COLO668 (cell line): Measurements from ENCODE around the gene PIGC.

Experiments
- DNase-seq: peaks from one replicate; lab custom pipeline; 2025; ENCODE audit not compliant: unreplicated experiment; lab: John Stamatoyannopoulos, UW

Gene PIGC

DNA sequence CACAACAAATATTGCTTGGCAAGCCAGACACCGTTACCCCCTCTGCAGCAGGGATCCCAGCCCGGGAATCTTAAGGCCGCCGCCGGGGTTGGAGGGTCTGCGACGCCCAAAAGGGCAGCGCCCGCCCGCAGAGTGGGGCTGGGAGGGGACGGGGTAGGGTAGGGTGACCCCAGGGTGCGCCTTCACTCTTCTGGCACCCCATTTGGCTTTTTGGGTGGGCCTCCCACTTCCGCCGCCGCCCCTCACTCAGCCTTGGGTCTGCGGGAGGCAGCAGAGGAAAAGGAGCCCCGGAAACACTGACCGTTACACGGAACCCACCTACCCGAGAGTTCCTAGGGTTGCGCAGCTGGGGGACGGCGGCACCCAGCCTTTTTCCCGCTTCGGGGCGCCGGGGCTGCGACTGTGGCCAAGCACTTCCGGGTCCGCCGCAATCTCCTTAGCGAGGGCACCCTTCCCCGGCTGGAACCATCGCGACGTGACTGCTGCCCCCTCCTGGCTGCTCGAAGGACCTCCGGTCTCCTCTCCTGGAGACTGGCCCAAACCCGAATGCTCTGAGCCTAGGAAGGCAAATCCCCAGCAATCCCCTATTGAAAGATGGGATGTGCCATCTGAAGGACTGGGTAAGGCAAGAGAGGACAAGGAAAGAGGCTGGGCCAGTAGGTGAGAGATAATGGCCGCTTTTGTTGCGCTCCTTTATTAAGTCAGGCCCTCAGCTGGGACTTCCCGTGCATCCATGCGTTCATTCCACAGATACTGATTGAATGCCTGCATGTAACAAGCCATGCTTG is at the start of gene PIGC:
Gene PIGC, minus strand, starts transcription at position 404 of the 788 bp plus-strand sequence. CDS start 1,447 bp downstream, outside the sequence.
- DNase-seq: peak; percentile 95

DNA sequence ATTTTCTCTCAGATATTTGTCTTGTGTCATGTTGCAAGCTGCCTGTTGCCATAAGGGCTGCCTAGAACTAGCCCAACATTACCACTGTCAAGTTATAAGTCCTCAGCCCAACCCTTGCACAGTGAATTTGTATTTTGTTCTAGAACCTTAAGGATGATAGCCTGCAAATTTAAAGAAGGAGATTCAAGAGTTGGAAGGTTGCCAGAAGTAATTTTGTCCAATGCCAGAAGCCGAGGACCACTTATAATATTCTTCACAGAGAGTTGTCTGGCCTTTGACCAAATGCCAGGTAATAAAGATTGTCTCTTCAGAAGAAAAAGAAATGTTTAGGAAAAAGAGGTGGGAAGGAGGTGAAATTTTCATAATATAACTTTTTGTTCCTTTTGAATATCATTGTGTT is 48.6 kb upstream of the PIGC start:
- DNase-seq: no peak

DNA sequence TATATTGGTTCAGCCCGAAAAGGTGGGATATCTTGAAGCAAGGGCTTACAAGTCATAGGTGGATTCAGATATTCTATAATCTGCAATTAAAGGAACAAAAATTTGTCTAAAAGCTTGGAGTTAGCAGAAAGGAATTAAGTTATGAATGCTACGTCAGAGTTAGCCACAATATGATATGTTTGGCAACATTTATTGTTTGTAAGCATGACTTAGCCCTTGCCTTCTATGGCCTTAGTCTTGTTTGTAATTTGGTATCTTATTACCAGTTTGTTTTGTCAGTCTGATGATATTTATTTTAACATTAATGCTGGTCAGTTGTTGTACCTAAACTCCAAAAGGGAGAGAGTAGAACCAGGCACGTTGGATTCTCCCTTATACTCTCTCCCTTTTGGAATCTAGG is 46.0 kb upstream of the PIGC start:
- DNase-seq: no peak

DNA sequence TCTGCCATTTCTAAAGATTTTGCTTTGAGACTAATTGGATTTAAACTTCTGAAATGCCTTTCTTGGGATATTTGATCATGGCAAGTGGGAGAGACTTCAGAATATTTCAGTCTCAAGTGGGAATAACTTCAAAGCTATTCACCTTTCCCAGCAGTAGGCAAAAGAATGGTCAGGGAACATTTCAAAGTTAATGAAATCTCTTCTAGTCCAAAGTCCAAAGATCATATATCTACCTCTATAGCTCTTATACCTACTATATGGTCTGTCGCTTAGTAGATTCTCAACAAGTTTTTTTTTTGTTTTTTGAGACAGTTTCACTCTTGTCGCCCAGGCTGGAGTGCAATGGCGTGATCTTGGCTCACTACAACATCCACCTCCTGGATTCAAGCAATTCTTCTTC is 44.5 kb upstream of the PIGC start:
- no peak for DNase-seq

DNA sequence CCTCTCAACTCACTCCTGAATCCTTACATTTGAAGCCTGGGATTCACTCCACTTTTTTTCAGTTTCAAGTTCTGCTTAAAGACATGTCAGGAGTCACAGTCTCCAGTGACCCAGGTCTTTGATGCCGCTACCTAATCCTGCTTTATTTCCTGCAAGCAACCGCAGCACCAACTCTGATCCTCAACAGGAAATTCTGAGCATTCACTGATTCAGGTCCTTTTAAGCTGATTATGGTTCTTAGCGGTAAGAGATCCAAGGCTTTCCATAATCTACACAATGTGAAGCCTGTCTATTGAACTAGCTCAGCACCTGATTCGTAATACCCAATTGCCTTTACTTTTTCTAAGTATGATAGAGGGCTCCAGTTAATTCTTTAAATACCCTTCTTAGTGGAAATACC is 43.7 kb upstream of the PIGC start:
- no peak for DNase-seq

DNA sequence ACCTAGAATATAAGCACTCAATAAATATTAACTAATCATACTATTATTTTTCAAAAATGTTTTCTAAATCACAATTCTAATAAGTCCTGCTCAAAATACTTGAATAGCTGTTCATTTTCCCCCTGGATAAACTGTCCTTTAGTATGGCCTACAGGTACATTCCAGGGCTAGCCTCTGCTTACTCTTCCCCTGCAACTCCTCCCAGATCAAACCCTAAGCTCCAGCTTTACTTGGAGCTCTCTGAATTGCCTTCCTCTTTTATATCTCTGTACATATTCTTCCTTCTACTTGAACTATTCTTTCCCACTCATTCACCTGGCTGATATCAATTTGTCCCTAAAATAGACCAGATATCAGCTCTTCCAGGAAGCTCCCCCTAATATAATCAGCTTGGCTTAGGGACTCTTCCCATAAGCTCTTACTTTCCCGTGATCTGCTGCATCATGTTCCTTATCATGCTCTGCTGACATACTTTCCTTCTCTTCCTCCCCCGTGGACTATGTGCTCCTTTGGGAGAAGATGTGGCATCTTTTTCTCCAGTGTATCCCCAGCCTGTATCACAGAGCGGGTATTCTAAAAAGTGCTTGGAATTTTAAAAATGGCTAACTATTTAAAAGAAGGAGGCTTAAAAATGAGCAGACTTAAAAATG is 43.1 kb upstream of the PIGC start:
- DNase-seq: no peak

DNA sequence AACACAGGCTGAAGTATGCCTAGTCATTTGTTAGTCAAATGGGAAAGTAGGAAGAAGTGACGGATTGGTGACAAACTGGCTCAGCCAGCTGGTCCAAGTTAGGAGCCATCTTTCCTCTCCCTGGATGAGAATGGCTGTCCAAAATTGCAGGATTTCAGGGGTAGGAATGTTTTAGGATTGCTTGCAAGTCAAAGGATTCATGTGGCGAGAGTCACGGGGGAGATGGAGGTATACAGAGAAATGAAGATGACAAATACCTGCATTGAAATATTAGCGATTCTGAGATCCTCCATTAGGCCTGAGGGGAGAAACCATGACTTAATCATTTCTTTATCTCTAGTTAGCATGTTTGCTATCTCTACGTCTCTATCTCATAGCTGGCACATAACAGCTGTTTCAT is 41.8 kb upstream of the PIGC start:
- no peak for DNase-seq

DNA sequence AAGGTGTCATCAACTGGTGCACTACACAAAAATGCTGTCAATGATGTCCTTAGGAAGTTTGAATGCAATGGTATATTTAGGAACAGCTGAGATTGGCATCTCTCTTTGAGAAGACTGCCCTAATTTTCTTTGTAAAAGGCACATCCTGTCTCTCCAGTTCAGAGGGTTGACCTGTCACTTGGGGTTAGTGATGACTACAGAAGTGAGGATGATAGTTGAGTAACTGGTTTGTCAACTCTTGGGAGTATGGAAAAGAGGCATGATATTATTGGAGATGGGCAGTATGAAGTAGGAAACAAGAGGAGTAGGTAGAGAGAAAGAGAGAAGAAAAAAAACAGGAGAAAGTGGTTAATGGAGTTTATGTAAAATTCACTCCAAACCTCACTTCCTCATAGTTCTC is 40.4 kb upstream of the PIGC start:
- DNase-seq: no peak

DNA sequence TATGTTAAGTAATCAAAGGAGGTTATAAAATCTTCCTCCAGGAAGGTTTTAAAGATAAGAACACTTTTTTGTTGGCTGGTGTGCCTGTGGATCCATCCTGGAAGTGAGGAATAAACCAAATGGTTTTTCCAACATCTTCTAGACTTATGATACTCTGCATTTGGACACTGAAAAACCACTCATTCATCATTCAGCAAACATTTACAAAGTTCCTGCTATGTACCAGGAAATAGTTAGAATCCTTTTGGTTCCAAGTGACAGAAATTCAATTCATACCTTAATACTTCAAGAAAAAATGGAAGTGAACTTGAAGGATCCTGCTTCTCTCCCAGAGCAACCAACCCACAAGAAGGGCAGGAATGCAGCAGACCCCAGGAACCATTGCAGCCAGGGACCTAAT is 39.6 kb upstream of the PIGC start:
- DNase-seq: no peak

DNA sequence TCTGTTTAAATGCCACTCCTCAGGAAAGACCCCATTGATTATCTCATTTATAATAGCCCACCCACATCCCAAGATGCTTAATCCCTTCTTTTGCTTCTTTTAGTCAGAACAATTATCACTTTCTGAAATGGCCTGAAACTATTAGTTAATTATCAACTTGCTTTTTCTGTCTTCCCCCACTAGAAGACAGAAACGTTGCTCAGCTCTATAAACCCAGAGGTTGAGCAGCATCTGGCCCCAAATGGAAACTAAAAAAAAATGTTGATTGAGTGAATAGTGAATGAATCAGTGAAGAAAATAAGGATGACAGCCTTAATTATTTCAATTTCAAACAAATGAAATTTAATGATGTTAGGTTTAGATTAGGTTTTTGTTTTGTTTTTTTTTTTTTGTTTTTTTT is 38.2 kb upstream of the PIGC start:
- DNase-seq: no peak

DNA sequence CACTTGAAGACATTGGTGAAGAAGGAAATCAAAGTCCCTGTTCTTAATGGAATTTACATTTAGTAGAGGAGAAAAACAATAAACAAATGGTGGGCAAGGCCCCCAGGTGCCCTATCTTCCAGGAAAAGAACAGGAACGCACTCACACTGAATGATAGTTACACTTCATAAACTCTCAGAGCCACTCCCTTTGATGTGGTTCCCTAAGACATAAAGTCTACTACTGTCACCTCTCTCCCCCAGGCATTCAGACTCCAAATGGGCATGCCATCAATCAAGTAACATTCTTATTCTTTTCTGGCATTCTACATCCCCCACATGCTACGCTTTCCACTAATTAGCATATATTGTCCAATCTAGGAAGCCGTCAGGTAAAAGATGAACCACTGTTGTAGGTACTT is 36.6 kb upstream of the PIGC start:
- DNase-seq: no peak

DNA sequence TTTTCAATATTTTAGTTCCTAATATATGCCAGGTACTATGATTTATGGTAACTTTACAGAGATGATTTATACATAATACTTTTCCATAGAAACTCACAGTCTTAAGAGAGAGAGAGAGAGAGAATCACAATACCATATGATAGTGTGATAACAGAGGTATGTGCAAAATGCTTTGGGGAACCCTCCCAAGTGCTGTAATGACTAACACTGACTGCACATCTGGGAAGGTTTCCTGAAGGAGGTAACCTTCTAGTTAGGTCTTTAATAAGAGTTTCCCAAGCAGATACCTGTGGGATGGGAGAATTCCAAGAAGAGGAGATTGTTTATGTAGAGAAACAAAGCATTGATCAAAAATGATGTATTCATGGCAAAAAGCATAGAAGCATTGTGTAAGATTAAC is 34.6 kb upstream of the PIGC start:
- no peak for DNase-seq

DNA sequence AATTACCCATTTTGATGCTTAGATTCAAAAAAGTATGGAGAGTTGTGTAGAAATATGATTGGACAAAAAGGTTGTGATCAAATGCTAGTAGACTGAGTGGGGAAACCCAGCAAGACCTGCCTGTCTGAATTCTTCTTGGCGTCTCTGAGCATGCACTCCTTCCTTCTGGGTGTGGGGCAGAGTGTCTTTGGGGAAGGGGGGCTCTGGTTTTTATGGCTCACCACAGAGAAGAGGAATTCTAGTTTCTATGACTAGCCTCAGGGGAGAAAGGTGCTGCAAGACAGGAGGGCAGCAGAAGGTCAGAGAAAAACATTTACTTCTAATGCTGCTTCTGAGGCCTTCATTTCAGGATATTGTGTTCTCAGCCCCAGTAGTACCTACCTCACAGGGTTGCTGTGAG is 33.9 kb upstream of the PIGC start:
- no peak for DNase-seq

DNA sequence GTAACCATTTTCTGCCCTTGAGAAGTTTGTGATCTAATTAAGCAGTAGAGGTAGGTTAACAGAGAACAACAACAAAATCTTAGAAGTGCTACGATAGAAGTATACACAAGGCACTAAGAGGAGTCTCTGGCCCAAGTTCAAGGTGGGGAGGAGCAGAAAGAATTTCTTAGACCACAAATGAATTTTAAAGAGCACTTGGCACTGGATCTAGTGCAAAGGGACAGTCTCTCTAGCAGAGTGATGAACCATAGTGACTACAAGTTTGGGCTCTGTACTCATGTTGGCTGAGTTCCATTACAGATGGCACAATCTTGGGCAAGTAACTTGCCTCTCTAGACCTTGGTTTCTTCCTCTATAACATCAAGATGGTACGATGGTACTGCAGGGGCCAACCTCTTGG is 33.3 kb upstream of the PIGC start:
- DNase-seq: no peak

DNA sequence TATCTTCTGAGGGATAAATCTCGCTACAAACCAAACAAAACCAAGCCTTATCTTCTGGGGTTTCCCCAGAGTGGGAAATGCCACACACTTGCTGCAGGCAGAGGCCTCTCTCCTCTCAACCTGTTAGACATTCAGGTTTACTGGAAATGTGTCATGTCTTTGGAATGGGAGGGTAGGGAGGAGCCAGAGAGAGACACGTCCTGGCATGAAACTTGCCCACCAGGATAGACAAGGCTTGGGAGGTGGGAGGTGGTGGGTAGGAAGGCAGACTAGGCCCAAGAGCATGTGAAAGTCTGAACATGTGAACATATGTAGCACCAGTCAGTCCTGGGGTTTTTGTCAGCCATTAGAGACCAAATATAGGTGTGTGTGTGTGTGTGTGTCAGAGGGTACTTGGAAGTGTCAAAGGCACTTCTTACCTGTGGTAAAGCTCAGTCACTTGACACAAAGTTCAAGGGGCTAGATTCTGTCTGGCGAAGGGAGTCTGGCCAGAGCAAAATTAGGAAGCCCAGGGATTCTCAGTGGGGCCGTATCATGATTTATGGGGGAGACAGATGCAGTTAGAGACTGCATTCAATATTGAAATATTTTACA is 32.4 kb upstream of the PIGC start:
- DNase-seq: no peak

DNA sequence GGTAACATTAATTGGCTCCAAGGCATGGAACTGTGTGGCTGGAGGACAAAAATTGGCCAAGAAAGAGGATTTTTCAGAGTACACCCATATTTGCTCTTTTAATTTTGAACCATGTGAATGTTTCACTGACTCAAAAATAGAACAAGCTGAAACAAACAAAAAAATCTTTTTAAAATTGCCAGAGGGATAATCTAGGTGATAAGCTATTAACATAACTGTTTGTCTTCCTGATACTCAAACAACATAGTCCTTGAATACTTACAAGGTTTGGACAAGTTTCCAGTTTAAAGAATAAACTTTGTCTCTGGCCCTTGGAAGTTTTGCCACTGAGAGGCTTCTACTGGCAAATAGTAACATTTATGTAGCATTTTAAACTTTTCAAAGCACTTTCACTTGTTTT is 30.0 kb upstream of the PIGC start:
- no peak for DNase-seq

DNA sequence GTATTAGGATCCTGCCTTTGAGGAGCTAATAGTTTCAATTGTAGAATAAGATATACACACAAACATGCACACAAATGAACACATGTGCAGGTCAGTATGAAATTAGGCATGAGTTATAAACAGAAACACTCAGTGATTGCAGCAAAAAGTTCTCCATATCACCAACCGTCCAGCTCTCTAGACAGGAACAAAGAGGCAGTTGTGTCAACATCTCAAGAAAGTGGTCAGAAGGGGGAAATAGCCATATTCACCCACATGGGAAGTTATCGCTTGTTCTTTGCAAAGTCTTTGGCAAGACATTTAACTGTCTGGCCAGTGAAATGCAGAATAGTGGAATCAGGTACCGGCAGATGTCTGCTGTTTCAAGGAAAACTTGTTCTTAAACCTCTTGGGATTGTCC is 29.4 kb upstream of the PIGC start:
- no peak for DNase-seq

DNA sequence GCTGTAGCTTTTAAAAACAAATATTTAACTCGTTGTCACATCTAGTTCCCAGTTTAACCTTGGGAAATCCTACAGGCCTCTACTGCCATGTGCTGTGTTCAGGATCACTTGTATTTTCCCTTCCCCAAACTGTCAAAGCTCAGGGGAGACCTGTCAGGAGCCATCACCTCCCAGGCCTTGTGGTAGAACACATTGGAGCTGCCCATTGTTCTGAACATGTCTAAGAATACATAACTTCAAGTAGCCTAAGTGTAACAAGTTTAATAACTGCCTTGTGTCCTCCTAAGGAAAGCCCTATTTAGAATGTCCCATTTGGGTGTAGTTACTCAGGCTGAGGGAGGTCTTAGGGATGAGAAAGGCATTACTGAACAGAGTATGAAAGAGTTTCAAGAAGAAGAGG is 28.6 kb upstream of the PIGC start:
- no peak for DNase-seq

DNA sequence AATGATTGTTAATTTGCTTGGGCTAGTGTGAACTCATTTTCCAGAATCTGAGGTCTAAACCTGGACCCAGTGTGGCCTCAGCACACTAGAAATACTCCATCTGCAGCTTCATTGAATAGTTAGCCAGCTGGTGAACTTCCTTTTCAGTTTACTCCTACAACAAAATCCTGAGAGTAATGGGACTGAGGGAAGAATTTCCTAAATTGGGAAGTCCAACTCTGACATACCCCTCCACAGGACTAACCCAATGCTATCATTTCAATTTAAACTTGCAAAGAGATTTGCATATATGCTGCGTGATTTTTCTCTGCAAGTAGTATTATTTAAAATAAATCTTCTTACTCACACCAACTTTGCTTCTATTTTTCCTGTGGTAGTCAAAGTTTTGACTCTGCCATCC is 27.8 kb upstream of the PIGC start:
- DNase-seq: no peak

DNA sequence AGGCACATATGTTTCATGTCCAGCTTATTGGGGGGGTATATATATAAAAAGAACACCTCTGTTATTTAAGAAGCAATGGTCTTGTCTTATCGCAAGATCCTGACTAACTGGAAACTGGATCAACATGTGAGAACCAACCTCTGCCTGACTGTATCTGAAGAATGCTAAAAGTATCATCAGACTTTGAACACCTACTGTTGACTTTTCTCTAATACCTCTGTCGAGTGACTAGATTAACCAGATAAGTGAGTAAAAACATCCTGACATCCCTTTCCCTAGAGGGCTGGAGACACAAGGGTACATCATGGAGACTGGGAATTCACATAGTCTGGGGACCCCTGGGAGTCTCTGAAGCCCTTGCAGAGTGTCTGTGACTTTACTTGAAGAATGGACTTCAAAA is 26.3 kb upstream of the PIGC start:
- no peak for DNase-seq

DNA sequence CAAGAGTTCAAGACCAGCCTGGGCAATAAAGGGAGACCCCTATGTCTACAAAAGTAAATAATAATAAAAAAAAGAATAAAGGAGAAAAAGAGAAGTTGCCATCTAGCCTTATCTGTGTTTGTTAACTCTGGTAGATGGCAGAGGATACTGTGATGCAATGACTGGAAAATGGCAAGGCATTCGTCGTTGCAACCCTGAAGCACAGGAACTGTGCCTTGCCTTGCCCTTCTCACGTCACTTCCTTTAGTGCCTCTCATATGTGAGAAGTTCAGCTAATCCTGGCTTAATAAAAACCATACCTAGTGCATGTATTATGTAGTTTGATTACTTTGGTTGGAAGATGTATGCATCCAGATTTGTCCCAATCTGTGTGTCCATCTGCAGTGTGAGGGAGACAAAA is 25.8 kb upstream of the PIGC start:
- no peak for DNase-seq

DNA sequence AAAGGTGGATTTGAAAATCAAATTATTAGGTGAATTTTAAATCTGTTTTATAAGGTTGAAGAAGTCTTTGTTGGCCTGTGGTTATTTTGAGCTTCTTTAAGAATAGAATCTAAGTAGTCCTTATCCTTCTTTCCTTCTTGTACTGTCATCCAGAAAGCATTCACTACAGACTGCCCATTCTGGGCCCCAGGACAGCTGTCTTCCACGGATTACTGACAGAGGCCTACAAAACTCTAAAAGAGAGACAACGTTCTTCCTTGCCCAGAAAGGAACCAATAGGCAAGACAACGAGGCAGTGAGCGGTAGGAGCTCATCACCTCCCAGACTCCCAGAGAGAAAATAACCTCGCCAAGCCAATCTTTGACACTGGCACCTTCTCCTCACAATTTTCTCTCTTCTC is 24.4 kb upstream of the PIGC start:
- DNase-seq: no peak

DNA sequence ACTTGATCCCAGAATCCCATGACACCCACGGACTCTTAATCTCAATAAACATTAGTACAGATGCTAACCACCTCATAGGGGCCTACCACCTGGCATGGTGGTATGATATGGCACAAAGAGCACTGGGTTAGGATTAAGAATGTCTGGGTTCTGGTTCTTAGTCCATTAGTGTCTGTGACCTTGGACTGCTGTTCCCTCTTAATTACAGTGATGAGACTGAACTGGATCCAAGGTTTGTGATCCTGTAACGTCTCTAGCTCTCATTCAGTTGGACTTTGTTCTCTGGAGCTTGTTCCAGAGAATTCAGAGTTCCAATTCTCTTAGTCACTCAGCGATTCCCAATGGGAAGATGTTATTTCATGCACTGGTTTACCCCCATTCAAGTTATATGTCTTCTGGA is 23.6 kb upstream of the PIGC start:
- DNase-seq: no peak
